Loucy (cell line): Measurements from ENCODE around the gene LHFPL2.

Source experiments
- H2AFZ ChIP-seq: fragments of 200-600 bp; sonication (generic); 2 replicates; pipeline ENCODE4 v1.6.0; 2016; ENCODE audit warnings: antibody characterized with exemption, mild to moderate bottlenecking, low read length, moderate library complexity
- H3F3A ChIP-seq: fragments of 200-600 bp; 2 replicates; pipeline ENCODE4 v1.6.0; 2016; ENCODE audit warnings: antibody characterized with exemption, low read depth, mild to moderate bottlenecking
- H3K27me3 ChIP-seq: fragments of 200-600 bp; sonication (generic); 2 replicates; pipeline ENCODE4 v1.6.1; 2014; ENCODE audit warnings: low read length, mild to moderate bottlenecking; ENCODE audit not compliant: insufficient read depth, poor library complexity, severe bottlenecking
- H3K36me3 ChIP-seq: fragments of 200-600 bp; sonication (generic); 2 replicates; pipeline ENCODE4 v1.6.1; 2016; ENCODE audit warnings: low read length; ENCODE audit not compliant: insufficient read depth
- H3K4me1 ChIP-seq: fragments of 200-600 bp; sonication (generic); 2 replicates; pipeline ENCODE4 v1.5.1; 2014; ENCODE audit warnings: low read length, mild to moderate bottlenecking; ENCODE audit not compliant: insufficient read depth, poor library complexity, severe bottlenecking
- H3K4me2 ChIP-seq: fragments of 200-600 bp; sonication (generic); 2 replicates; pipeline ENCODE4 v1.6.0; 2014; ENCODE audit warnings: antibody characterized with exemption, low read length, low read depth, mild to moderate bottlenecking; ENCODE audit not compliant: poor library complexity, severe bottlenecking
- H3K4me3 ChIP-seq: fragments of 200-600 bp; sonication (generic); 2 replicates; pipeline ENCODE4 v1.5.1; 2014; ENCODE audit warnings: low read length, mild to moderate bottlenecking, mixed read lengths; ENCODE audit not compliant: poor library complexity, severe bottlenecking
- H3K79me2 ChIP-seq: fragments of 200-600 bp; sonication (generic); 2 replicates; pipeline ENCODE4 v1.6.1; 2014; ENCODE audit warnings: low read length; ENCODE audit not compliant: insufficient read depth
- H3K9ac ChIP-seq: fragments of 200-600 bp; sonication (generic); 2 replicates; pipeline ENCODE4 v1.6.0; 2014; ENCODE audit warnings: mild to moderate bottlenecking, low read depth, low read length, moderate library complexity; ENCODE audit not compliant: poor library complexity, severe bottlenecking
- H3K9me2 ChIP-seq: fragments of 200-600 bp; sonication (generic); replicated peaks from 2 replicates; pipeline ENCODE4 v1.6.1; 2016; ENCODE audit warnings: low read depth, low read length, mixed read lengths
- H3K9me3 ChIP-seq: fragments of 200-600 bp; sonication (generic); 2 replicates; pipeline ENCODE4 v1.6.1; 2014; ENCODE audit warnings: mild to moderate bottlenecking, antibody characterized with exemption, low read length, low read depth; ENCODE audit not compliant: insufficient read depth
- H4K20me1 ChIP-seq: fragments of 200-600 bp; sonication (generic); 2 replicates; pipeline ENCODE4 v1.6.0; 2014; ENCODE audit warnings: antibody characterized with exemption, low read length, mild to moderate bottlenecking; ENCODE audit not compliant: insufficient read depth, poor library complexity, severe bottlenecking
- EZH2phosphoT487 ChIP-seq: fragments of 200-600 bp; IDR thresholded peaks from 2 replicates; pipeline ENCODE4 v1.6.1; 2018; ENCODE audit warnings: antibody characterized with exemption, mild to moderate bottlenecking, moderate library complexity, borderline replicate concordance
- TF ChIP-seq, protein P1 (sequence below): fragments of 200-600 bp; sonication (generic); conservative IDR thresholded peaks from 2 replicates; pipeline ENCODE4 v1.5.1; 2014; ENCODE audit warnings: mild to moderate bottlenecking, antibody characterized with exemption, low read length

The LHFPL2 gene

DNA sequence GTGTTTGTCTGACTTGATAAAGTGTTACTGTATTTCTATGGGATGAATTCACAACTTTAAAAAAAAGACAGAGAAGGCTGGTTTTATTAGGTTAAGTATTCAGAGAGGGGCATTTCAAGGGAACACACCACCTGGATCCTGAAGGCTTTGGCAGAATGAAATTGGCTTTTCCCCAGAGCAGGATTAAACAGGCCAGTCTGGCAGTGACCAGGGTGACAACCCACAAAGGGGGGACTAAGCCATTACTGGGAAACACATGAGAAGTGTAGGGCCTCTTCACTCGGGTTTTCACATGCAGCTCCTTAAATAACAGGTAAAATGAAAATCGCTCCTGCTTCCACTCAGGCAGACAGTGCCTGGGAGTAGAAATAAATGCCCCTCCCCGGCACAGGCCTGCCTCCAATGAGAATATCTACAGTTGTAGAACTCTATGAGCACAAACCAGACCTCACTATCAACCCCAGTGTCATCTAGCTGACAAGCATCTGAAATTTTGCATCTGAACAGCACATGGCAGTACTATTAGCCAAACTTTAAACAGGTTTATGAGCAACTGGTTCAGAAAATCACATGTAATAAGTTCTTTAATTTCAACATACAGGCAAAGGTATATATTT is 85.8 kb downstream of the LHFPL2 start:
- TF ChIP-seq, protein P1, sequence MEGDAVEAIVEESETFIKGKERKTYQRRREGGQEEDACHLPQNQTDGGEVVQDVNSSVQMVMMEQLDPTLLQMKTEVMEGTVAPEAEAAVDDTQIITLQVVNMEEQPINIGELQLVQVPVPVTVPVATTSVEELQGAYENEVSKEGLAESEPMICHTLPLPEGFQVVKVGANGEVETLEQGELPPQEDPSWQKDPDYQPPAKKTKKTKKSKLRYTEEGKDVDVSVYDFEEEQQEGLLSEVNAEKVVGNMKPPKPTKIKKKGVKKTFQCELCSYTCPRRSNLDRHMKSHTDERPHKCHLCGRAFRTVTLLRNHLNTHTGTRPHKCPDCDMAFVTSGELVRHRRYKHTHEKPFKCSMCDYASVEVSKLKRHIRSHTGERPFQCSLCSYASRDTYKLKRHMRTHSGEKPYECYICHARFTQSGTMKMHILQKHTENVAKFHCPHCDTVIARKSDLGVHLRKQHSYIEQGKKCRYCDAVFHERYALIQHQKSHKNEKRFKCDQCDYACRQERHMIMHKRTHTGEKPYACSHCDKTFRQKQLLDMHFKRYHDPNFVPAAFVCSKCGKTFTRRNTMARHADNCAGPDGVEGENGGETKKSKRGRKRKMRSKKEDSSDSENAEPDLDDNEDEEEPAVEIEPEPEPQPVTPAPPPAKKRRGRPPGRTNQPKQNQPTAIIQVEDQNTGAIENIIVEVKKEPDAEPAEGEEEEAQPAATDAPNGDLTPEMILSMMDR, result no peak
- TF ChIP-seq EZH2phosphoT487, result no peak
- no peaks in the 10 kb centered on the region for H3K4me1 ChIP-seq
- H2AFZ ChIP-seq, result no peak overlapping the region
- no peaks in the 10 kb centered on the region for H3K9me2 ChIP-seq
- H3K9ac ChIP-seq, result no peak overlapping the region
- H3K36me3 ChIP-seq, result no peaks in the 10 kb centered on the region
- H3K9me3 ChIP-seq, result no peaks in the 10 kb centered on the region
- H3K79me2 ChIP-seq, result no peaks in the 10 kb centered on the region
- H4K20me1 ChIP-seq, result no peaks in the 10 kb centered on the region
- no peak overlapping the region for H3K4me3 ChIP-seq
- no peaks in the 10 kb centered on the region for H3K27me3 ChIP-seq
- H3K4me2 ChIP-seq, result no peak overlapping the region
- no peaks in the 10 kb centered on the region for H3F3A ChIP-seq

- Histone ChIP-seq H3K9me3 (no peaks in the 10 kb centered on the region), H2AFZ (no peak overlapping the region), H3K9me2 (no peaks in the 10 kb centered on the region), H4K20me1 (no peaks in the 10 kb centered on the region), H3K4me2 (no peak overlapping the region), H3K4me1 (no peaks in the 10 kb centered on the region), H3F3A (no peaks in the 10 kb centered on the region), H3K79me2 (no peaks in the 10 kb centered on the region), H3K27me3 (no peaks in the 10 kb centered on the region), H3K36me3 (no peaks in the 10 kb centered on the region), H3K4me3 (no peak overlapping the region), H3K9ac (no peak overlapping the region)
- TF ChIP-seq, protein P1, result no peak
- TF ChIP-seq EZH2phosphoT487, result no peak
These were observed 86.6 kb downstream of the LHFPL2 start for GRCh38 chr5:78562001-78562400.

DNA sequence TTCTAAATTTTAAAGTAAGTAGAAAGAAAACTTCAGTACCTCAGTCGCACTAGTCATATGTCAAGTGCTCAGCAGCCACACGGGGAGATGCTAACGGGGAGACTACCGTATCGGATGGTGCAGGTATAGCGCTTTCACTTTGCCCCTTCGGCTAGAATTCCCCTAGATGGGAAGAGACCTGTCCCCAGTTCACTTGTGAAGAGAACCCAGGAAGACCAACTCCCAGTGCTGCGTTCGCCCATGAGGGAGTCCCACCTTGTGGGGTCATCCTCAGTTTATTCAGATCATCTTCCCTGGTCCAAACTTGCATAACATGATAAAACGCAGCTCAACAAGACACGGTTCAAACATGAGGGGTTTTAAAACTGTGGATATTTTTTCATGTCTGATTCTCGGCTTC is 87.3 kb downstream of the LHFPL2 start:
- H3K36me3 ChIP-seq, result no peaks in the 10 kb centered on the region
- no peaks in the 10 kb centered on the region for H4K20me1 ChIP-seq
- no peak overlapping the region for H3K9ac ChIP-seq
- H3K4me1 ChIP-seq, result no peaks in the 10 kb centered on the region
- no peak for TF ChIP-seq EZH2phosphoT487
- TF ChIP-seq, protein P1, result no peak
- H3K4me3 ChIP-seq, result no peak overlapping the region
- no peaks in the 10 kb centered on the region for H3K79me2 ChIP-seq
- no peak overlapping the region for H2AFZ ChIP-seq
- no peak overlapping the region for H3K4me2 ChIP-seq
- H3F3A ChIP-seq, result no peaks in the 10 kb centered on the region
- no peaks in the 10 kb centered on the region for H3K9me3 ChIP-seq
- H3K9me2 ChIP-seq, result no peaks in the 10 kb centered on the region
- no peaks in the 10 kb centered on the region for H3K27me3 ChIP-seq
